WTC11 (cell line): ENCODE measurements around the gene CA7.

Source experiments
- ATF1 ChIP-seq: sonication (generic); formaldehyde crosslinking; IDR thresholded peaks from 2 replicates; pipeline ENCODE4 v1.8.1; 2023; ENCODE audit warnings: mild to moderate bottlenecking, moderate library complexity, missing genetic modification reagents
- ESRRA ChIP-seq: sonication (generic); formaldehyde crosslinking; IDR thresholded peaks from 2 replicates; pipeline ENCODE4 v1.8.1; 2022; ENCODE audit warnings: mild to moderate bottlenecking, missing genetic modification reagents, borderline replicate concordance
- MAX ChIP-seq: sonication (generic); formaldehyde crosslinking; IDR thresholded peaks from 2 replicates; pipeline ENCODE4 v1.8.0; 2022; ENCODE audit warnings: mild to moderate bottlenecking, missing genetic modification reagents
- TF ChIP-seq, protein P1 (sequence below): fragments of 200-600 bp; IDR thresholded peaks from 2 replicates; pipeline ENCODE4 v1.8.0; 2022; ENCODE audit warnings: antibody characterized with exemption

GRCh38 chr16:66886321-66886720, 42.1 kb downstream of the CA7 start:
- TF ChIP-seq ESRRA (CRISPR knock-in tag) (no peak), ATF1 (CRISPR knock-in tag) (no peak), MAX (CRISPR knock-in tag) (no peak)
- TF ChIP-seq, protein P1, sequence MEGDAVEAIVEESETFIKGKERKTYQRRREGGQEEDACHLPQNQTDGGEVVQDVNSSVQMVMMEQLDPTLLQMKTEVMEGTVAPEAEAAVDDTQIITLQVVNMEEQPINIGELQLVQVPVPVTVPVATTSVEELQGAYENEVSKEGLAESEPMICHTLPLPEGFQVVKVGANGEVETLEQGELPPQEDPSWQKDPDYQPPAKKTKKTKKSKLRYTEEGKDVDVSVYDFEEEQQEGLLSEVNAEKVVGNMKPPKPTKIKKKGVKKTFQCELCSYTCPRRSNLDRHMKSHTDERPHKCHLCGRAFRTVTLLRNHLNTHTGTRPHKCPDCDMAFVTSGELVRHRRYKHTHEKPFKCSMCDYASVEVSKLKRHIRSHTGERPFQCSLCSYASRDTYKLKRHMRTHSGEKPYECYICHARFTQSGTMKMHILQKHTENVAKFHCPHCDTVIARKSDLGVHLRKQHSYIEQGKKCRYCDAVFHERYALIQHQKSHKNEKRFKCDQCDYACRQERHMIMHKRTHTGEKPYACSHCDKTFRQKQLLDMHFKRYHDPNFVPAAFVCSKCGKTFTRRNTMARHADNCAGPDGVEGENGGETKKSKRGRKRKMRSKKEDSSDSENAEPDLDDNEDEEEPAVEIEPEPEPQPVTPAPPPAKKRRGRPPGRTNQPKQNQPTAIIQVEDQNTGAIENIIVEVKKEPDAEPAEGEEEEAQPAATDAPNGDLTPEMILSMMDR: no peak
